H1 (cell line): ENCODE data around the gene MPDU1. TPM values are rescaled to one million over a fixed set of nuclear protein-coding genes. Genes with fewer than 3 reads are reported as not detected.

ENCODE experiments used
- BACH1 ChIP-seq: IDR thresholded peaks from 2 replicates; pipeline ENCODE4 v1.6.1; 2012; ENCODE audit warnings: low read length, improper control_type of control experiment
- CBX8 ChIP-seq: fragments of 300-800, 300-1000 bp; sonication (generic); IDR thresholded peaks from 2 replicates; pipeline ENCODE4 v1.7.1; 2016; ENCODE audit warnings: low read depth, low read length, borderline replicate concordance
- CREB1 ChIP-seq: IDR thresholded peaks from 2 replicates; pipeline ENCODE4 v1.6.1; 2012; ENCODE audit warnings: inconsistent platforms
- KDM4A ChIP-seq: IDR thresholded peaks from one replicate; pipeline ENCODE4 v1.7.1; 2012; ENCODE audit warnings: low read depth, mild to moderate bottlenecking, moderate library complexity, low read length, inconsistent platforms; ENCODE audit not compliant: severe bottlenecking
- KDM5A ChIP-seq: fragments of 200-600 bp; IDR thresholded peaks from 2 replicates; pipeline ENCODE4 v1.7.1; 2012; ENCODE audit warnings: mild to moderate bottlenecking, low read length, inconsistent platforms, mixed read lengths
- POLR2A ChIP-seq, 2 experiments: IDR thresholded peaks; 1 replicate in 1 of 2; 2 replicates in 1 of 2; pipeline ENCODE4 v1.6.1; 2011; ENCODE audit warnings: low read depth in 2 of 2, low read length in 2 of 2, mild to moderate bottlenecking in 2 of 2; ENCODE audit errors: control extremely low read depth in 1 of 2
- TAF7 ChIP-seq: optimal IDR thresholded peaks from 2 replicates; pipeline ENCODE3; 2011; ENCODE audit warnings: low read depth, mild to moderate bottlenecking, inconsistent platforms, low read length, moderate library complexity, borderline replicate concordance
- polyA plus RNA-seq, 7 experiments: library from polyadenylated mRNA; depleted of rRNA in 3 of 7; stranded (reverse) in 5 of 7; unstranded in 2 of 7; fragments of >200 nt in 5 of 7; fragments of 200-250 nt in 2 of 7; gene quantifications; 1 replicate in 5 of 7; 2 replicates in 1 of 7; 4 replicates in 1 of 7; pipeline versions ENCODE4 v1.2.1 to v1.2.3, GENCODE V29; 2011 to 2013; ENCODE audit warnings: missing spikeins in 2 of 7, mixed read lengths in 2 of 7
- total RNA-seq: library from RNA; stranded (reverse); fragmentation: NEBNext Ultra II Directional; extraction: Animal tissue kit (Norgen Biotek cat#: 25700); gene quantifications from 2 replicates; pipeline ENCODE4 v1.2.1, GENCODE V29; 2021

The MPDU1 gene
- total and polyA plus RNA-seq, 2 of the 8 experiments (the other 6 are each of a cell fraction or from before 2014, with no cell fraction given), result 63.2 to 142 TPM

GRCh38 chr17:7561028-7561575 is 22.6 kb upstream of the MPDU1 start (continued):
- TF ChIP-seq BACH1 (peak; percentile 78), CREB1 (no peak; the same call in 1 of the 2 replicates), CBX8 (no peak), KDM5A (peak; percentile 12), KDM4A (no peak), TAF7 (peak; percentile 22), POLR2A (IDR thresholded peaks at IDR 0.05; ENCODE audit: control extremely low read depth in 1 of 2, low read depth in 2 of 2, low read length in 2 of 2) (0 out of 3 replicates have a peak, but pooled peaks of 1 of the 2 experiments have one; percentile 3)
- TF ChIP-seq, all 59 proteins: peak for 11
